HEK293 (cell line): Measurements from ENCODE around the gene FTH1.

ENCODE experiments used
- CTCF ChIA-PET: fragments of 350-600 bp; formaldehyde crosslinking; extraction: SDS; loops from one replicate; lab custom pipeline; 2021; ENCODE audit warnings: antibody characterized with exemption; lab: Yijun Ruan, JAX
- POLR2A ChIA-PET: fragments of 300-600 bp; formaldehyde crosslinking; extraction: SDS; loops from one replicate; lab custom pipeline; 2020; ENCODE audit warnings: antibody characterized with exemption, inconsistent platforms; lab: Yijun Ruan, JAX
- H3K27ac ChIP-seq: fragments of 200-500 bp; sonication (Bioruptor generic); 2 replicates; pipeline ENCODE4 v1.5.1; 2014; ENCODE audit warnings: low read depth, low read length, control low read depth, inconsistent platforms; ENCODE audit errors: extremely low read depth
- H3K36me3 ChIP-seq, 2 experiments: fragments of 200-500 bp in 1 of 2; sonication (Bioruptor generic) in 1 of 2; 1 replicate in 1 of 2; 2 replicates in 1 of 2; pipeline ENCODE4 v1.5.1; 2014 to 2017; ENCODE audit warnings: inconsistent platforms in 2 of 2, low read length in 2 of 2; ENCODE audit not compliant: control insufficient read depth in 2 of 2, insufficient read depth in 1 of 2
- H3K4me1 ChIP-seq: fragments of 200-500 bp; sonication (Bioruptor generic); 2 replicates; pipeline ENCODE4 v1.5.1; 2014; ENCODE audit warnings: mild to moderate bottlenecking, low read length, inconsistent platforms; ENCODE audit not compliant: control insufficient read depth, insufficient read depth
- H3K4me3 ChIP-seq: 2 replicates; pipeline ENCODE4 v1.5.1; 2011; ENCODE audit warnings: low read depth, mild to moderate bottlenecking, control low read depth, low read length, moderate library complexity
- H3K9me3 ChIP-seq: fragments of 200-500 bp; sonication (Bioruptor generic); 2 replicates; pipeline ENCODE4 v1.5.1; 2014; ENCODE audit warnings: low read depth, low read length, inconsistent platforms; ENCODE audit not compliant: control insufficient read depth, insufficient read depth
- FEZF1 ChIP-seq: fragments of 450-650 bp; formaldehyde crosslinking; IDR thresholded peaks from 2 replicates; pipeline ENCODE4 v1.5.1; 2016; ENCODE audit warnings: missing biosample characterization, missing genetic modification characterization
- OVOL3 ChIP-seq: fragments of 450-650 bp; formaldehyde crosslinking; IDR thresholded peaks from 2 replicates; pipeline ENCODE4 v1.5.1; 2016; ENCODE audit warnings: missing biosample characterization, missing genetic modification characterization
- PRDM1 ChIP-seq: fragments of 450-650 bp; formaldehyde crosslinking; IDR thresholded peaks from 2 replicates; pipeline ENCODE4; 2016; ENCODE audit warnings: missing biosample characterization, missing genetic modification characterization
- ZBTB48 ChIP-seq: fragments of 450-650 bp; formaldehyde crosslinking; IDR thresholded peaks from 2 replicates; pipeline ENCODE4 v1.5.1; 2016; ENCODE audit warnings: missing biosample characterization, missing genetic modification characterization
- ZFP37 ChIP-seq: fragments of 450-650 bp; formaldehyde crosslinking; IDR thresholded peaks from 2 replicates; pipeline ENCODE4 v1.5.1; 2016; ENCODE audit warnings: missing biosample characterization, missing genetic modification characterization
- ZFP69B ChIP-seq: fragments of 450-650 bp; formaldehyde crosslinking; IDR thresholded peaks from 2 replicates; pipeline ENCODE4 v1.5.1; 2016; ENCODE audit warnings: missing biosample characterization, missing genetic modification characterization
- ZNF114 ChIP-seq: fragments of 450-650 bp; formaldehyde crosslinking; IDR thresholded peaks from 2 replicates; pipeline ENCODE4 v1.5.0; 2017; ENCODE audit warnings: missing biosample characterization, missing genetic modification characterization
- ZNF16 ChIP-seq: fragments of 450-650 bp; formaldehyde crosslinking; IDR thresholded peaks from 2 replicates; pipeline ENCODE4 v1.5.1; 2016; ENCODE audit warnings: low read depth, missing biosample characterization, missing genetic modification characterization
- ZNF341 ChIP-seq: fragments of 450-650 bp; formaldehyde crosslinking; IDR thresholded peaks from 2 replicates; pipeline ENCODE4; 2016; ENCODE audit warnings: low read depth, missing biosample characterization, missing genetic modification characterization
- ZNF626 ChIP-seq: fragments of 450-650 bp; sonication (Bioruptor Pico); formaldehyde crosslinking; IDR thresholded peaks from 2 replicates; pipeline ENCODE4 v1.5.1; 2018; ENCODE audit warnings: missing biosample characterization, missing genetic modification characterization, inconsistent platforms
- ZNF777 ChIP-seq: fragments of 450-650 bp; formaldehyde crosslinking; IDR thresholded peaks from 2 replicates; pipeline ENCODE4 v1.5.1; 2017; ENCODE audit warnings: missing biosample characterization, missing genetic modification characterization, borderline replicate concordance
- TF ChIP-seq, protein P1 (sequence below): fragments of 450-650 bp; formaldehyde crosslinking; IDR thresholded peaks from 2 replicates; pipeline ENCODE4 v1.5.1; 2017; ENCODE audit warnings: missing biosample characterization, missing genetic modification characterization
- TF ChIP-seq, protein P2 (sequence below): fragments of 450-650 bp; formaldehyde crosslinking; IDR thresholded peaks from 2 replicates; pipeline ENCODE4 v1.5.1; 2017; ENCODE audit warnings: missing biosample characterization, mild to moderate bottlenecking, missing genetic modification characterization, moderate library complexity
- TF ChIP-seq, protein P3 (sequence below): fragments of 450-650 bp; formaldehyde crosslinking; IDR thresholded peaks from 2 replicates; pipeline ENCODE4 v1.5.1; 2016; ENCODE audit warnings: missing biosample characterization, missing genetic modification characterization

Gene FTH1

GRCh38 chr11:61974766-61975631, 7.6 kb upstream of the FTH1 start:
- H3K27ac ChIP-seq: no peak overlapping the region
- POLR2A ChIA-PET: interaction anchor here (0.6 kb wide), 1 partner anchor 27 kb away, joined by 5 read pairs; no protein-coding TSS in a partner anchor
- CTCF ChIA-PET: interaction anchor here (1.3 kb wide), 1 partner anchor 27 kb away, joined by 3 read pairs; no protein-coding TSS in a partner anchor
- no peak overlapping the region for H3K4me3 ChIP-seq
- TF ChIP-seq ZFP37: no peak
- no peak for TF ChIP-seq ZNF777 (tag by site-specific recombination)
- TF ChIP-seq, protein P1, sequence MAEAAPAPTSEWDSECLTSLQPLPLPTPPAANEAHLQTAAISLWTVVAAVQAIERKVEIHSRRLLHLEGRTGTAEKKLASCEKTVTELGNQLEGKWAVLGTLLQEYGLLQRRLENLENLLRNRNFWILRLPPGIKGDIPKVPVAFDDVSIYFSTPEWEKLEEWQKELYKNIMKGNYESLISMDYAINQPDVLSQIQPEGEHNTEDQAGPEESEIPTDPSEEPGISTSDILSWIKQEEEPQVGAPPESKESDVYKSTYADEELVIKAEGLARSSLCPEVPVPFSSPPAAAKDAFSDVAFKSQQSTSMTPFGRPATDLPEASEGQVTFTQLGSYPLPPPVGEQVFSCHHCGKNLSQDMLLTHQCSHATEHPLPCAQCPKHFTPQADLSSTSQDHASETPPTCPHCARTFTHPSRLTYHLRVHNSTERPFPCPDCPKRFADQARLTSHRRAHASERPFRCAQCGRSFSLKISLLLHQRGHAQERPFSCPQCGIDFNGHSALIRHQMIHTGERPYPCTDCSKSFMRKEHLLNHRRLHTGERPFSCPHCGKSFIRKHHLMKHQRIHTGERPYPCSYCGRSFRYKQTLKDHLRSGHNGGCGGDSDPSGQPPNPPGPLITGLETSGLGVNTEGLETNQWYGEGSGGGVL (tag by site-specific recombination): no peak
- TF ChIP-seq, protein P2, sequence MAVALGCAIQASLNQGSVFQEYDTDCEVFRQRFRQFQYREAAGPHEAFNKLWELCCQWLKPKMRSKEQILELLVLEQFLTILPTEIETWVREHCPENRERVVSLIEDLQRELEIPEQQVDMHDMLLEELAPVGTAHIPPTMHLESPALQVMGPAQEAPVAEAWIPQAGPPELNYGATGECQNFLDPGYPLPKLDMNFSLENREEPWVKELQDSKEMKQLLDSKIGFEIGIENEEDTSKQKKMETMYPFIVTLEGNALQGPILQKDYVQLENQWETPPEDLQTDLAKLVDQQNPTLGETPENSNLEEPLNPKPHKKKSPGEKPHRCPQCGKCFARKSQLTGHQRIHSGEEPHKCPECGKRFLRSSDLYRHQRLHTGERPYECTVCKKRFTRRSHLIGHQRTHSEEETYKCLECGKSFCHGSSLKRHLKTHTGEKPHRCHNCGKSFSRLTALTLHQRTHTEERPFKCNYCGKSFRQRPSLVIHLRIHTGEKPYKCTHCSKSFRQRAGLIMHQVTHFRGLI (tag by site-specific recombination): no peak
- no peak for TF ChIP-seq PRDM1 (tag by site-specific recombination)
- no peak for TF ChIP-seq ZNF341 (tag by site-specific recombination)
- TF ChIP-seq ZBTB48 (tag by site-specific recombination): no peak
- TF ChIP-seq, protein P3, sequence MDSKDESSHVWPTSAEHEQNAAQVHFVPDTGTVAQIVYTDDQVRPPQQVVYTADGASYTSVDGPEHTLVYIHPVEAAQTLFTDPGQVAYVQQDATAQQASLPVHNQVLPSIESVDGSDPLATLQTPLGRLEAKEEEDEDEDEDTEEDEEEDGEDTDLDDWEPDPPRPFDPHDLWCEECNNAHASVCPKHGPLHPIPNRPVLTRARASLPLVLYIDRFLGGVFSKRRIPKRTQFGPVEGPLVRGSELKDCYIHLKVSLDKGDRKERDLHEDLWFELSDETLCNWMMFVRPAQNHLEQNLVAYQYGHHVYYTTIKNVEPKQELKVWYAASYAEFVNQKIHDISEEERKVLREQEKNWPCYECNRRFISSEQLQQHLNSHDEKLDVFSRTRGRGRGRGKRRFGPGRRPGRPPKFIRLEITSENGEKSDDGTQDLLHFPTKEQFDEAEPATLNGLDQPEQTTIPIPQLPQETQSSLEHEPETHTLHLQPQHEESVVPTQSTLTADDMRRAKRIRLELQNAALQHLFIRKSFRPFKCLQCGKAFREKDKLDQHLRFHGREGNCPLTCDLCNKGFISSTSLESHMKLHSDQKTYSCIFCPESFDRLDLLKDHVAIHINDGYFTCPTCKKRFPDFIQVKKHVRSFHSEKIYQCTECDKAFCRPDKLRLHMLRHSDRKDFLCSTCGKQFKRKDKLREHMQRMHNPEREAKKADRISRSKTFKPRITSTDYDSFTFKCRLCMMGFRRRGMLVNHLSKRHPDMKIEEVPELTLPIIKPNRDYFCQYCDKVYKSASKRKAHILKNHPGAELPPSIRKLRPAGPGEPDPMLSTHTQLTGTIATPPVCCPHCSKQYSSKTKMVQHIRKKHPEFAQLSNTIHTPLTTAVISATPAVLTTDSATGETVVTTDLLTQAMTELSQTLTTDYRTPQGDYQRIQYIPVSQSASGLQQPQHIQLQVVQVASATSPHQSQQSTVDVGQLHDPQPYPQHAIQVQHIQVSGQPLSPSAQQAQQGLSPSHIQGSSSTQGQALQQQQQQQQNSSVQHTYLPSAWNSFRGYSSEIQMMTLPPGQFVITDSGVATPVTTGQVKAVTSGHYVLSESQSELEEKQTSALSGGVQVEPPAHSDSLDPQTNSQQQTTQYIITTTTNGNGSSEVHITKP (tag by site-specific recombination): no peak
- TF ChIP-seq ZNF16 (tag by site-specific recombination): no peak
- TF ChIP-seq ZNF626: no peak
- no peak for TF ChIP-seq OVOL3 (tag by site-specific recombination)
- no peak for TF ChIP-seq ZNF114 (tag by site-specific recombination)
- no peak for TF ChIP-seq ZFP69B
- no peak for TF ChIP-seq FEZF1 (tag by site-specific recombination)
- 0 out of 2 replicates have a peak, but pooled peaks cover 5% of the 10 kb centered on the region for H3K4me1 ChIP-seq
- H3K36me3 ChIP-seq: no peaks in the 10 kb centered on the region
- H3K9me3 ChIP-seq: no peaks in the 10 kb centered on the region

GRCh38 chr11:61973476-61974162, 6.2 kb upstream of the FTH1 start:
- Histone ChIP-seq H3K4me1 (0 out of 2 replicates have a peak, but pooled peaks cover 5% of the 10 kb centered on the region), H3K36me3 (no peaks in the 10 kb centered on the region), H3K9me3 (no peaks in the 10 kb centered on the region)
- POLR2A ChIA-PET: no interaction called here
- peak; percentile 27; the same call in 1 of the 2 replicates for TF ChIP-seq ZBTB48 (tag by site-specific recombination)
- TF ChIP-seq, protein P3 (tag by site-specific recombination): no peak
- TF ChIP-seq, all 188 proteins: peak for 1
- Histone ChIP-seq H3K4me3 (no peak overlapping the region), H3K27ac (no peak overlapping the region)
- CTCF ChIA-PET: interaction anchor here (0.9 to 1.3 kb wide), 3 partner anchors 22 to 109 kb away, joined by 4 read pairs; no protein-coding TSS in a partner anchor
